DND-41 (cell line): ENCODE data around the gene FHL3.

ENCODE experiments used
- EZH2 ChIP-seq: IDR thresholded peaks from 3 replicates; pipeline ENCODE4 v1.6.1; 2012; ENCODE audit warnings: borderline replicate concordance, low read depth, mild to moderate bottlenecking, moderate library complexity, low read length, inconsistent platforms; ENCODE audit not compliant: severe bottlenecking
- TF ChIP-seq, protein P1 (sequence below): IDR thresholded peaks from 2 replicates; pipeline ENCODE4 v1.5.1; 2012; ENCODE audit warnings: borderline replicate concordance, low read length, moderate library complexity, mild to moderate bottlenecking; ENCODE audit not compliant: poor library complexity, severe bottlenecking; ENCODE audit errors: extremely low read depth

DNA sequence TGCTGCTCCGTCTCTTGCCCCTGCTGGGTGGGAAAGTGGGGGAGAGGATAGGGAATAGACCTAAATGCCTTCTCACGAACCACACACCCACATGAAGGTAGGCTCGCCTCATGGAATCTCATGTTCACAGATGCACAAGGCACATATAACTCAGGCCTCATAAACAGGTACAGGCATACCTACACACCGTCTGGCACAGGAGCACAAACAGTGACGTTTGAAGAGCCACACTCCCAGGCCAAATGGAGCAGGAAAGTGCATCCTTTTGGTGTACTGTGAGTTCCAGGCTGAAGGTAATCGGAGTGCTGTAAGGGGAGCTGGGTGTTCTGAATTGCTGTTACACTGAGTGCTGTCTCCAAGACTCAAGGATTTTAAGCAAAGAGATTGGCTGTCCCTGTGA, 20.4 kb upstream of the FHL3 start:
- TF ChIP-seq, protein P1, sequence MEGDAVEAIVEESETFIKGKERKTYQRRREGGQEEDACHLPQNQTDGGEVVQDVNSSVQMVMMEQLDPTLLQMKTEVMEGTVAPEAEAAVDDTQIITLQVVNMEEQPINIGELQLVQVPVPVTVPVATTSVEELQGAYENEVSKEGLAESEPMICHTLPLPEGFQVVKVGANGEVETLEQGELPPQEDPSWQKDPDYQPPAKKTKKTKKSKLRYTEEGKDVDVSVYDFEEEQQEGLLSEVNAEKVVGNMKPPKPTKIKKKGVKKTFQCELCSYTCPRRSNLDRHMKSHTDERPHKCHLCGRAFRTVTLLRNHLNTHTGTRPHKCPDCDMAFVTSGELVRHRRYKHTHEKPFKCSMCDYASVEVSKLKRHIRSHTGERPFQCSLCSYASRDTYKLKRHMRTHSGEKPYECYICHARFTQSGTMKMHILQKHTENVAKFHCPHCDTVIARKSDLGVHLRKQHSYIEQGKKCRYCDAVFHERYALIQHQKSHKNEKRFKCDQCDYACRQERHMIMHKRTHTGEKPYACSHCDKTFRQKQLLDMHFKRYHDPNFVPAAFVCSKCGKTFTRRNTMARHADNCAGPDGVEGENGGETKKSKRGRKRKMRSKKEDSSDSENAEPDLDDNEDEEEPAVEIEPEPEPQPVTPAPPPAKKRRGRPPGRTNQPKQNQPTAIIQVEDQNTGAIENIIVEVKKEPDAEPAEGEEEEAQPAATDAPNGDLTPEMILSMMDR: no peak
- TF ChIP-seq EZH2: no peak
